H9 (cell line): Measurements from ENCODE around the gene DHRS7C. TPM values are rescaled to one million over a fixed set of nuclear protein-coding genes. Genes with fewer than 3 reads are reported as not detected.

Experiments used
- DNase-seq: peaks from one replicate; pipeline ENCODE4 v3.0.0-alpha.2; 2017
- H2AFZ ChIP-seq: one replicate; pipeline ENCODE4 v1.6.1; 2013; ENCODE audit warnings: mild to moderate bottlenecking, low read length, control low read depth, moderate library complexity
- H2AK5ac ChIP-seq: 2 replicates; pipeline ENCODE4 v1.6.1; 2013; ENCODE audit warnings: low read length, control low read depth, mixed read lengths; ENCODE audit not compliant: insufficient read length
- H2BK120ac ChIP-seq: one replicate; pipeline ENCODE4 v1.6.1; 2013; ENCODE audit warnings: low read depth, mild to moderate bottlenecking, low read length, control low read depth, inconsistent platforms; ENCODE audit not compliant: poor library complexity, severe bottlenecking
- H2BK12ac ChIP-seq: 2 replicates; pipeline ENCODE4 v1.6.1; 2013; ENCODE audit warnings: low read length, control low read depth, mixed read lengths, low read depth; ENCODE audit not compliant: insufficient read length
- H2BK15ac ChIP-seq: 2 replicates; pipeline ENCODE4 v1.6.1; 2013; ENCODE audit warnings: low read depth, low read length, control low read depth
- H2BK20ac ChIP-seq: one replicate; pipeline ENCODE4 v1.6.1; 2013; ENCODE audit warnings: low read depth, mild to moderate bottlenecking, low read length, control low read depth, inconsistent platforms; ENCODE audit not compliant: poor library complexity, severe bottlenecking
- H2BK5ac ChIP-seq: 2 replicates; pipeline ENCODE4 v1.6.1; 2013; ENCODE audit warnings: low read length, control low read depth, mixed read lengths; ENCODE audit not compliant: insufficient read length
- H3K14ac ChIP-seq: 2 replicates; pipeline ENCODE4 v1.6.1; 2013; ENCODE audit warnings: low read length, control low read depth; ENCODE audit not compliant: insufficient read depth
- H3K18ac ChIP-seq: 2 replicates; pipeline ENCODE4 v1.6.1; 2013; ENCODE audit warnings: low read depth, mild to moderate bottlenecking, mixed read lengths, low read length, control low read depth; ENCODE audit not compliant: insufficient read length
- H3K23ac ChIP-seq: 2 replicates; pipeline ENCODE4 v1.6.1; 2013; ENCODE audit warnings: low read length, control low read depth, mixed read lengths, low read depth; ENCODE audit not compliant: insufficient read length
- H3K23me2 ChIP-seq: 2 replicates; pipeline ENCODE4 v1.6.1; 2013; ENCODE audit warnings: low read depth, mild to moderate bottlenecking, mixed read lengths, low read length, control low read depth; ENCODE audit not compliant: insufficient read length, poor library complexity, severe bottlenecking
- H3K27ac ChIP-seq: 2 replicates; pipeline ENCODE4 v1.5.1; 2013; ENCODE audit warnings: low read length, control low read depth, mixed read lengths, low read depth; ENCODE audit not compliant: insufficient read length
- H3K27me3 ChIP-seq: 2 replicates; pipeline ENCODE4 v1.6.1; 2013; ENCODE audit warnings: low read length, control low read depth, inconsistent platforms; ENCODE audit not compliant: insufficient read depth
- H3K4ac ChIP-seq: 2 replicates; pipeline ENCODE4 v1.6.1; 2013; ENCODE audit warnings: low read depth, mild to moderate bottlenecking, control low read depth, inconsistent platforms, low read length, moderate library complexity
- H3K4me1 ChIP-seq: 2 replicates; pipeline ENCODE4 v1.6.1; 2013; ENCODE audit warnings: low read length, control low read depth, inconsistent platforms; ENCODE audit not compliant: insufficient read depth
- H3K4me2 ChIP-seq: 2 replicates; pipeline ENCODE4 v1.6.1; 2013; ENCODE audit warnings: low read length, control low read depth, mixed read lengths; ENCODE audit not compliant: insufficient read length, insufficient read depth
- H3K56ac ChIP-seq: 2 replicates; pipeline ENCODE4 v1.6.1; 2013; ENCODE audit warnings: low read depth, mild to moderate bottlenecking, mixed read lengths, low read length, control low read depth; ENCODE audit not compliant: insufficient read length
- H3K79me1 ChIP-seq: 2 replicates; pipeline ENCODE4 v1.6.1; 2013; ENCODE audit warnings: low read depth, mild to moderate bottlenecking, moderate library complexity, low read length, control low read depth, inconsistent platforms; ENCODE audit not compliant: insufficient read depth, poor library complexity, severe bottlenecking
- H3K79me2 ChIP-seq: 2 replicates; pipeline ENCODE4 v1.6.1; 2013; ENCODE audit warnings: low read length, control low read depth, inconsistent platforms; ENCODE audit not compliant: insufficient read depth
- H3K9ac ChIP-seq: 2 replicates; pipeline ENCODE4 v1.6.1; 2013; ENCODE audit warnings: low read length, control low read depth, mixed read lengths; ENCODE audit not compliant: insufficient read length; ENCODE audit errors: extremely low read depth
- H3K9me3 ChIP-seq: one replicate; pipeline ENCODE4 v1.6.1; 2013; ENCODE audit warnings: low read depth, low read length, inconsistent platforms; ENCODE audit not compliant: control insufficient read depth
- H3T11ph ChIP-seq: one replicate; pipeline ENCODE4 v1.6.1; 2013; ENCODE audit warnings: mild to moderate bottlenecking, low read length, control low read depth, inconsistent platforms
- H4K20me1 ChIP-seq: one replicate; pipeline ENCODE4 v1.6.1; 2013; ENCODE audit not compliant: control insufficient read depth, insufficient read length, insufficient read depth
- H4K5ac ChIP-seq: 2 replicates; pipeline ENCODE4 v1.6.1; 2013; ENCODE audit warnings: low read depth, mild to moderate bottlenecking, mixed read lengths, low read length, control low read depth; ENCODE audit not compliant: insufficient read length
- H4K8ac ChIP-seq: replicated peaks from 2 replicates; pipeline ENCODE4 v1.6.1; 2013; ENCODE audit warnings: low read length, control low read depth, mixed read lengths, low read depth; ENCODE audit not compliant: insufficient read length
- H4K91ac ChIP-seq: 2 replicates; pipeline ENCODE4 v1.6.1; 2013; ENCODE audit warnings: low read depth, mild to moderate bottlenecking, moderate library complexity, mixed read lengths, low read length, control low read depth; ENCODE audit not compliant: insufficient read length
- H3K27ac Mint-ChIP-seq, 3 experiments: 2 replicates in 2 of 3; 3 replicates in 1 of 3; pipeline ENCODE4 v1.8.0; 2020 to 2021; ENCODE audit warnings: mixed read lengths in 3 of 3, mild to moderate bottlenecking in 1 of 3, moderate library complexity in 1 of 3
- H3K27me3 Mint-ChIP-seq: 2 replicates; pipeline ENCODE4 v1.8.0; 2021; ENCODE audit warnings: low read depth, mild to moderate bottlenecking, moderate library complexity, mixed read lengths
- H3K36me3 Mint-ChIP-seq, 3 experiments: 2 replicates in 2 of 3; 3 replicates in 1 of 3; pipeline ENCODE4 v1.8.0; 2020 to 2021; ENCODE audit warnings: low read depth in 3 of 3, mixed read lengths in 3 of 3; ENCODE audit not compliant: insufficient read depth in 1 of 3
- H3K4me1 Mint-ChIP-seq, 2 experiments: 2 replicates each; pipeline ENCODE4 v1.8.0; 2020; ENCODE audit warnings: mixed read lengths in 2 of 2
- H3K4me3 Mint-ChIP-seq, 2 experiments: 2 replicates in 1 of 2; 3 replicates in 1 of 2; pipeline ENCODE4 v1.8.0; 2020 to 2021; ENCODE audit warnings: mild to moderate bottlenecking in 2 of 2, mixed read lengths in 2 of 2, moderate library complexity in 1 of 2
- H3K9me3 Mint-ChIP-seq, 2 experiments: 2 replicates in 1 of 2; 3 replicates in 1 of 2; pipeline ENCODE4 v1.8.0; 2020; ENCODE audit warnings: mild to moderate bottlenecking in 2 of 2, mixed read lengths in 2 of 2, moderate library complexity in 1 of 2
- WGBS: extraction: QIAGEN DNeasy Blood & Tissue Kit; methylation state at CpG from one replicate; pipeline ENCODE4 v1.1.7; 2013; ENCODE audit warnings: missing lambda C conversion rate, low lambda C conversion rate, mixed read lengths; ENCODE audit not compliant: insufficient read length; ENCODE audit errors: extremely low coverage; 5-methylcytosine and 5-hydroxymethylcytosine counted together
- total RNA-seq: library from RNA; stranded (reverse); gene quantifications from 2 replicates; pipeline ENCODE4 v1.2.1, GENCODE V29; 2021
- TF ChIP-seq, protein P1 (sequence below): fragments of 200-600 bp; sonication (generic); conservative IDR thresholded peaks from 3 replicates; pipeline ENCODE4 v1.8.0; 2021; ENCODE audit warnings: antibody characterized with exemption, mild to moderate bottlenecking

DHRS7C gene
- total RNA-seq, 1 experiment from 2014 or later: not detected

DNA sequence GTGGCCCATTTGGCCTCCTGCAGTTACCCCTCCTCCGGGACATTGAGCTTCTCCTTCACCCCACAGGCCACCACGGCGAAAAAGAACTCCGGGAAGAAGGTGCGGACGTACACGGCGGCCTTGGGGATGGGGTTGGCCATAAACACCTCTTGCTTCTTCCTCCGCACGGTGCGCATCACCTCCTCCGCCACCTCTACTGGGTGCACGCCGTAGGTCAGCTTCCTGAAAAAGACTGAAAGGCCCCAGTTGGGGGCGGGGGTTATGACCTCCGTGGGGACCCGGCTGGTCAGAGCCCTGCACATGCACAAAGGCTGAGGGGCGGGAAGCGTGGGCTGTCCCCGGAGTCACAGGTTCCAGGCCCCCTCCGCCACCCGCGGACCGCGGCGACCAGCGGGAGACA lies 19.9 kb downstream of the DHRS7C start:
- no peak overlapping the region for H3K14ac ChIP-seq
- H3K27ac ChIP-seq: no peak overlapping the region
- no peak overlapping the region for H2AK5ac ChIP-seq
- peaks cover 0 to 4% of the 10 kb centered on the region in 2 experiments; a peak in 1 of 4 replicates for H3K4me1 Mint-ChIP-seq
- no peaks in the 10 kb centered on the region for H3K27me3 ChIP-seq
- H3K4ac ChIP-seq: no peak overlapping the region
- no peak overlapping the region for H3K18ac ChIP-seq
- no peaks in the 10 kb centered on the region for H3K4me1 ChIP-seq
- no peak overlapping the region for H3K23ac ChIP-seq
- H4K8ac ChIP-seq: no peak overlapping the region
- no peak overlapping the region for H4K91ac ChIP-seq
- no peaks in the 10 kb centered on the region for H3K23me2 ChIP-seq
- H4K20me1 ChIP-seq: no peaks in the 10 kb centered on the region
- TF ChIP-seq, protein P1, sequence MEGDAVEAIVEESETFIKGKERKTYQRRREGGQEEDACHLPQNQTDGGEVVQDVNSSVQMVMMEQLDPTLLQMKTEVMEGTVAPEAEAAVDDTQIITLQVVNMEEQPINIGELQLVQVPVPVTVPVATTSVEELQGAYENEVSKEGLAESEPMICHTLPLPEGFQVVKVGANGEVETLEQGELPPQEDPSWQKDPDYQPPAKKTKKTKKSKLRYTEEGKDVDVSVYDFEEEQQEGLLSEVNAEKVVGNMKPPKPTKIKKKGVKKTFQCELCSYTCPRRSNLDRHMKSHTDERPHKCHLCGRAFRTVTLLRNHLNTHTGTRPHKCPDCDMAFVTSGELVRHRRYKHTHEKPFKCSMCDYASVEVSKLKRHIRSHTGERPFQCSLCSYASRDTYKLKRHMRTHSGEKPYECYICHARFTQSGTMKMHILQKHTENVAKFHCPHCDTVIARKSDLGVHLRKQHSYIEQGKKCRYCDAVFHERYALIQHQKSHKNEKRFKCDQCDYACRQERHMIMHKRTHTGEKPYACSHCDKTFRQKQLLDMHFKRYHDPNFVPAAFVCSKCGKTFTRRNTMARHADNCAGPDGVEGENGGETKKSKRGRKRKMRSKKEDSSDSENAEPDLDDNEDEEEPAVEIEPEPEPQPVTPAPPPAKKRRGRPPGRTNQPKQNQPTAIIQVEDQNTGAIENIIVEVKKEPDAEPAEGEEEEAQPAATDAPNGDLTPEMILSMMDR: no peak
- peaks cover 5 to 7% of the 10 kb centered on the region in 2 experiments; a peak in 4 of 5 replicates for H3K9me3 Mint-ChIP-seq
- no peak overlapping the region for H4K5ac ChIP-seq
- no peak overlapping the region for H3K9ac ChIP-seq
- no peak overlapping the region for H2BK15ac ChIP-seq
- no peak overlapping the region for H2BK12ac ChIP-seq
- H3K36me3 Mint-ChIP-seq: no peaks in the 10 kb centered on the region
- no peak overlapping the region for H3T11ph ChIP-seq
- no peak overlapping the region for H3K4me3 Mint-ChIP-seq
- H3K79me1 ChIP-seq: no peaks in the 10 kb centered on the region
- no peak overlapping the region for H2BK120ac ChIP-seq
- H2AFZ ChIP-seq: no peak overlapping the region
- H3K9me3 ChIP-seq: no peaks in the 10 kb centered on the region
- no peak overlapping the region for H3K56ac ChIP-seq
- no peak for DNase-seq
- no peak overlapping the region for H3K4me2 ChIP-seq
- H2BK5ac ChIP-seq: no peak overlapping the region
- no peaks in the 10 kb centered on the region for H3K79me2 ChIP-seq
- H2BK20ac ChIP-seq: no peak overlapping the region
- no peaks in the 10 kb centered on the region; the same call in 1 of the 2 replicates for H3K27me3 Mint-ChIP-seq
- WGBS: no CpG with 5 or more reads among the region's 27 CpGs
- H3K27ac Mint-ChIP-seq: no peak overlapping the region
